ENCODE data around the gene IL1RL1.
"Not testable (repeated sequence)": the region's sequence is repeated elsewhere in the genome, so short reads cannot be mapped to it uniquely, and the experiment has no call there.

IL1RL1 gene

GRCh38 chr2:102294802-102295489, 16.4 kb upstream of the IL1RL1 start:
- FAIRE-seq: no peak

DNA sequence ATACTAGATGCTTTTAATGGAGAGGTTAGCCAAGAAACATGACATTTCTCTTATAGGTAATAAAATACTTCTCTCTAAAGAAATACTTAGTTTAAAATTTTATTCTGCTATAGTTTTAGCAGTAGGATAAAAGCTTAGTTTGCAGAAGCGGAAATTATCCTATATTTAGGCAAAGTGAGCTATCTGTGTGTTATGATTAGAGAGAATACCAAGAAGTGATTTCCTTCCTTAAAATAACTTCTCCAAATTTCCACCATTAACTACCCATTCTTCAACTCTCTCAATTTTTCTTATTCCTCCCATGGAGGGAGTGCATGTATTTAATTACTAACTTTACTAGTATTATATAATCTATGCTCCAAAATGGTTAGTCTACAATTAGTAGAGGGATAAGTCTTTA, 15.8 kb upstream of the IL1RL1 start:
- no peak for FAIRE-seq

DNA sequence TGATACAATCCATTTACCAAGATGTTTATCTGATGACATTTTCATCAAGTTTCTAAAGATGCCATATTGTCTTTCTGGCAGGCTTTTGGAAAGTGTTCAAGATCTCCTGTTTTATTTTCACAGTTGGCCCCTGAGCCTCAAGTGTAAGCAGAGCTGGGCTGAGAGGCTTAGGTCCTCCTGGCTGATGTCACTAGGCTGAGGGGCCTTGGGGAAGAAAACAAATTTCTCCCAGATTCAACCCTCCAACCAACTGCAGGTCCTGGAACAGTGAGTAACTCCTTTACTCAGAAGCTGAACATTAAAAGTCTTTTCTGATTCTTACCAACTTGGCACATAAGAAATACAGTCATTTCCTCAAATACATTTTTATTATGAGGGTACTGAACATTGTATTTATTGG, 14.9 kb upstream of the IL1RL1 start:
- no peak for FAIRE-seq

GRCh38 chr2:102297891-102298290, 13.5 kb upstream of the IL1RL1 start:
- no peak for FAIRE-seq

- FAIRE-seq: no peak
These were observed 9.4 kb upstream of the IL1RL1 start for GRCh38 chr2:102301867-102302362.

DNA sequence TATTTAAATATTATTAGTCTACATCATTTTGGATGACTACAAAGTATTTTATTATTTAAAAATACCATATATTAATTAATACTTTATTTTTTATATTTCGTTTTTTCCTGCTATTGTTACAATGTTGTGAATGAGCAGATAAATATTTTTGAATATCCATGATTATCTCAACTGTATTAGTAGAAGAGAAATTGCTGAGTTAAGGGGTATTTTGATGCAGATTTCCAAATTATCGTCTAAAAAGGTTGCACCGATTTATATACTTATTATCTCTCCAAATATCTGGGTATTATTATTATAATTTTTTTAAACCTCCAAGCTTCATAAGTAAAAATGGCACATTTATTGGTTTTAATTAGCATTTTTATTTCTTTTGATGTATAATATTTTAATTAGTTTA, 8.9 kb upstream of the IL1RL1 start:
- peak; percentile 62 for FAIRE-seq

DNA sequence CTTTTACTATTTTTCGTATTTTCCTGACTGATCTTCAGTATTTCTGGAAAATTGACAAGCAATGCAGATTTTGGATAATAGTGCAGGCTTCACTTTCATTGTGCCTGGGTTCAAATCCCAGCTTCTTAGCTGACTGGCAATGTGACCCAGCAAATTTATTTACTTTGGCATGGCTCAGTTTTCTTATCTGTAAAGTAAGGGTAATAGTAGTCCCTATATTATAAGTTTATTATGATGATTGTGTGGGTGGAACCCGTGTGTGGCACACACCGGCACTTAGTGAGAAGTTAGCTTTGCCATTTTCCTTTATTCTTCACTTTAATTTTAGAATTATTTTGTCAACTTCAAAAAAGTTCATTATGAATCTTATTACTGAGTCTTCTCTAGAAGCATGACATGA, 7.8 kb upstream of the IL1RL1 start:
- FAIRE-seq: no peak

DNA sequence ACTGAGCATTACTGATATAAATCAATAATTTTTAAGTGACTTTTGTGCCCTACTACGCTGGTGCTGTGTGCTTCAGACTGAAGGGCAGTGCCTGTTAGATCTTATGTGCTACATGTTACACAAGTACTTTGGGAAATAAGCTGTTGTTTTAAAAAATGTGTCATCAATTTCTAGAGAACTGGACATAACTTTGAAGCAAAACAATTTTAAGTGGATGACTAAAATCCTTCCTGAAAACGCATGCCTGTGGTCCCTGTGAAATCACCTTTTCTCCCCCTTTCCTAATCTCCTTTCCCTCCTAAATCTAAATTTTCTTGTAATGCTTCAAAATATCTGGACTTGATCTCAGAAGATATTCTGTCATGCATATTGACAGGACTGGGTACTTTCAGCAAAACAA, 7.1 kb upstream of the IL1RL1 start:
- FAIRE-seq: no peak

- no peak for FAIRE-seq
These were observed 6.4 kb upstream of the IL1RL1 start for GRCh38 chr2:102304711-102305611.

DNA sequence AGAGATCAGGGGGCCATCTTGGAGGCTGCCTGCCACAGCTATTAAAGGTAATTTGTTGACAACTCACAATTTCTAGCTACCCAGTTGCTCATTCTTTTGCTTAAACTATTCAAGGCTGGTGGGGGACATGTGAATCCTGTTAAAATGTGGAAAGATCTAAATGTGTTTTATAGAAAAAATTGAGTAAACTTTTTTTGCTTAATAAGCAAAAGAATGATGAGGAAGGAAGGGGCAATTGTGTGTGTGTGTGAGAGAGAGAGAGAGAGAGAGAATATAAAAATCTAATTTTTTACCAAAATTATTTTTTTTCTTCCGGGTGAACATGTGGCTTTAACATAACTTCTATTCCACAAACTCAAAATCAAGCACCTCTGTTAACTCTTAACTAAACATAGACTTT, 5.2 kb upstream of the IL1RL1 start:
- no peak for FAIRE-seq

- no peak for FAIRE-seq
These were observed 1.7 kb downstream of the IL1RL1 start for GRCh38 chr2:102313025-102313424.

GRCh38 chr2:102313471-102313870, 2.1 kb downstream of the IL1RL1 start:
- FAIRE-seq: no peak

DNA sequence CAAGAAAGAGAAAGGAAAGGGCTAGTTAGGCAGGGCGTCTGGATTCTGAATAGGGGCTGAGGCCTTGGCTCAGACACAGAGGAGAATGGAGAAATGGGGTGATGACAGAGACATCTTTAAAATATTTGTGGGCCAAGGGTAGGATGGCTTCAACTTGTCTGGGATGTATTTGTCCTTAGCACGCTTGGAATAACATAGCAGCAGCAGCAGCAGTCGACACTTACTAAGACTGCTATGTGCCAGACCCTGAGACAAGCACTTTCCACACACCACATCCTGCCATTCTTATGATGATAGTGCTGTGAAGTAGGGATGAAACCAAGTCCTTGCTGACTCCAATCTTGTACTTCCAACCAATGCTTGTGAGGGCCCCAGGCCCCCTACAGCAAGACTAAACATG, 2.6 kb downstream of the IL1RL1 start:
- no peak for FAIRE-seq

GRCh38 chr2:102315921-102316320, 4.6 kb downstream of the IL1RL1 start:
- FAIRE-seq: no peak

DNA sequence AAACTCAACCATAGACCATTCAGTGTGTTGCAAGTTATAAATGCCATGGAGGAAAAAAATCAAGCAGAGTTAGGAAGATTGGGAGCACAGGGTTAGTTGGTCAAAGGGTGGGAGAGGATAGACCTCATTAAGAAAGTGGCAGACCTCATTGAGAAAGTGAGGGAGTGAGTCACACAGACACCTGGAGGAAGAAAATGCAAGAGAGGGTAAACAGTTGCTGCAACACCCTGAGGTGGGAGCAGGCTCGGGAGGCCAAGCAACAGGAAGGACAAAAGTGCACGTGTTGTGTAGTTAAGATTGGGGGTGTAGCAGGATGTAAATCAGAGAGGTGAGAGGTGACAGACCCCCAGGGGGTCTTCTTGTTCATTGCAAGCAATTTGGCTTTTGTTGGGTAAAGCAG, 6.4 kb downstream of the IL1RL1 start:
- FAIRE-seq: no peak

- FAIRE-seq: no peak
These were observed 7.1 kb downstream of the IL1RL1 start for GRCh38 chr2:102318437-102318836.

DNA sequence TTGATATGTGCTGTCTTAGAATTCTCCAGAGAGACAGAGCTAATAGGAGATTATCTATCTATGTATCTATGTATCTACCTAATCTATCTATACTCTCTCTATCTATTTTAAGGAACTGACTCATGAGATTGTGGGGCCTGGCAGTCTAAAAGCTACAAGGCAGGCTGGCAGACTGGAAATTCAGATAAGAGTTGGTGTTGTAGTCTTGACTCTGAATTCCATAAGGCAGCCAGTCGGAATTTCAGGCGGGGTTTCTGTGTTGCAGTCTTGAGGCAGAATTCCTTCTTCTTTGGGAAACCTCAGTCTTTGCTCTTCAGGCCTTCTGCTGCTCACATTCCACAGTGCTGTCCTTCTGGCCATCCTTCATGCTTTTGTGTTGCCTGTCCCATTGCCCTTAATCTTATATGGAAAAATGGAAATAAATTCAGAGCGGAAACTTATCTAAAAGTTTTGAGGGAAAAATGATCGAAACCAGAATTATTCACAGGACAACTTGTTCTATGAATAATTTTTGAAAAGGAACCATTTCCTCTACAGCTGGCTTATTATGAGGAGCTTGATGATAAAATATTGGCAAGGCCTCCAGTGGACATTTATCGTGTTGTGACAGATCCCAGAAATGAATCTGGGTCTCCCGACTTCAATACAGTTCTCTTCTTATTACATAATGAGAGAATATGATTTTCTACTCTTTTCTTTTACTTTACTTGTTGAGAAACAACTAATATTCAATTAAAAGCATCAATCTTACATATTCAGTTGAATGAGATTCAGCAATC, 10.8 kb downstream of the IL1RL1 start:
- FAIRE-seq: no peak

GRCh38 chr2:102324914-102325313, 13.6 kb downstream of the IL1RL1 start:
- FAIRE-seq: not testable (repeated sequence)

- no peak for FAIRE-seq
These were observed 20.1 kb downstream of the IL1RL1 start for GRCh38 chr2:102331311-102331980.

DNA sequence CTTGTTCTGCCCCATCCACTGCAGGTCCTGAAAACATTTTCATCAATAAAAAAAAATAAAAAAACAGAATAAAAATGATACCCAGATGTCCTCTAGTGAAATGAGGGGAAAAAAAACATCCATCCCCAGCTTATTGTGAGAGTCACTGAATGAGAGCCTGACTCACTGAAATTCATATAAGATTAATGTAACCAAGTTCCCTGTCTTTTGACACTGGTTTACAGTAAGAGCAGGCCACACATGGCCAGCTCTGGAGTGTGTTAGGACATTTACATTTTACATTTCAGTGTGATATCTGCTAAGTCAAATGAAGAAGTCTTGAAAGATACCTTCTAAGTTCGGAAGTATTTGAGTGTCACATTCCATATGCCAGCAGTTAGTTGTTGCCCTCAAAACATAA, 23.1 kb downstream of the IL1RL1 start:
- no peak for FAIRE-seq

- FAIRE-seq: no peak
These were observed 24.6 kb downstream of the IL1RL1 start for GRCh38 chr2:102335871-102336366.

GRCh38 chr2:102336502-102336945, 25.2 kb downstream of the IL1RL1 start:
- FAIRE-seq: no peak

Measured in TTC549 (cell line).